Stimulated activated CD4-positive, alpha-beta T cell treated with anti-CD3 and anti-CD28 coated beads, Interleukin-4, amount 100 ng/mL, for 4 hours (primary cell): ENCODE measurements around the gene KLF1.

Experiments used
- DNase-seq, 2 experiments: peaks; one replicate each; pipeline ENCODE4 v3.0.0-alpha.2; 2020

Gene KLF1

GRCh38 chr19:12834976-12835757, 51.8 kb downstream of the KLF1 start:
- DNase-seq: no peak

DNA sequence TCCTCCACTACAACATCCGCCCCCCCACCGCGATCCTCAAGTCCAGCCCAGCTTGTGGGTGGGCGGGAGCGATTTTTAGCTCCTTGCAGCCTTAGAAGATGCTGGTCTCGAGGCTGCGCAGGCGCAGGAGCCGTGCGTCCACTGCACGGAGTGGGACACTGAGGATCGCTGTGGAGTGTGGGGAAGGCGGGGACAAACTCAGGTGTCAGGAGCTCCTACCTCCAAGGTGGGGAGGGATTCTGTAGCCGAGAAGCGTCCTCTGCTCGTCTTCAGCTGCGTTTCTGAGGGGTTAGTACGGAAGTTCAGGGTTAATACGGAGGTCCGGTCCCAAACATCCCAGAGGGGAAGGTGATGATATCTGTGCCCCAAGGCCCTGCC, 52.4 kb downstream of the KLF1 start, which contains the start of gene RTBDN:
TSS of gene RTBDN (minus strand) at position 14 of the 378 bp plus-strand sequence. CDS start 4,600 bp downstream, outside the sequence.
- no peak for DNase-seq
